CD14-positive monocyte (primary cell): ENCODE results near the gene TM4SF1. TPM values are rescaled to one million over a fixed set of nuclear protein-coding genes. Genes with fewer than 3 reads are reported as not detected.

ENCODE experiments used
- DNase-seq, 3 donors: peaks; one replicate each; pipeline ENCODE4 v3.0.0-alpha.2; 2011 to 2022
- H2AFZ ChIP-seq: 2 replicates; pipeline ENCODE4 v1.6.0; 2012; ENCODE audit warnings: mild to moderate bottlenecking, low read depth, low read length, inconsistent platforms; ENCODE audit not compliant: insufficient read depth, poor library complexity, severe bottlenecking
- H3K27ac ChIP-seq, 2 donors: 1 replicate in 1 of 2; 2 replicates in 1 of 2; pipeline ENCODE4 v1.5.1; 2012 to 2013; ENCODE audit warnings: low read length in 2 of 2, control low read depth in 1 of 2, inconsistent platforms in 1 of 2, low read depth in 1 of 2, mild to moderate bottlenecking in 1 of 2
- H3K27me3 ChIP-seq, 2 donors: one replicate each; pipeline versions ENCODE4 v1.6.0 to v1.6.1; 2011 to 2013; ENCODE audit warnings: low read length in 2 of 2; ENCODE audit not compliant: control insufficient read depth in 2 of 2, insufficient read depth in 2 of 2
- H3K36me3 ChIP-seq, 2 donors: replicated peaks in 1 of 2; 1 replicate in 1 of 2; 2 replicates in 1 of 2; pipeline versions ENCODE4 v1.5.1 to v1.6.1; 2012 to 2013; ENCODE audit warnings: low read length in 2 of 2, control low read depth in 1 of 2, inconsistent platforms in 1 of 2, mild to moderate bottlenecking in 1 of 2; ENCODE audit not compliant: insufficient read depth in 2 of 2, control insufficient read depth in 1 of 2
- H3K4me1 ChIP-seq, 2 donors: 1 replicate in 1 of 2; 2 replicates in 1 of 2; pipeline versions ENCODE4 v1.5.1 to v1.6.1; 2012 to 2013; ENCODE audit warnings: low read length in 2 of 2, control low read depth in 1 of 2, inconsistent platforms in 1 of 2, mild to moderate bottlenecking in 1 of 2, moderate library complexity in 1 of 2; ENCODE audit not compliant: insufficient read depth in 2 of 2, control insufficient read depth in 1 of 2
- H3K4me2 ChIP-seq: replicated peaks from 2 replicates; pipeline ENCODE3; 2012; ENCODE audit warnings: low read length, moderate library complexity, mild to moderate bottlenecking; ENCODE audit not compliant: poor library complexity, severe bottlenecking; ENCODE audit errors: extremely low read depth
- H3K4me3 ChIP-seq, 3 experiments: fragments of 200-600 bp in 1 of 3; sonication (generic) in 1 of 3; replicated peaks in 1 of 3; 1 replicate in 2 of 3; 2 replicates in 1 of 3; pipeline ENCODE4 v1.5.1; 2011 to 2013; ENCODE audit warnings: low read length in 3 of 3, mild to moderate bottlenecking in 3 of 3, control low read depth in 2 of 3, low read depth in 2 of 3, inconsistent platforms in 1 of 3, moderate library complexity in 1 of 3
- H3K79me2 ChIP-seq: 2 replicates; pipeline ENCODE4 v1.6.0; 2012; ENCODE audit warnings: mild to moderate bottlenecking, control low read depth, inconsistent platforms, low read length, moderate library complexity; ENCODE audit not compliant: insufficient read depth
- H3K9ac ChIP-seq: 2 replicates; pipeline ENCODE4 v1.6.0; 2017; ENCODE audit warnings: low read length, mild to moderate bottlenecking; ENCODE audit not compliant: insufficient read depth, poor library complexity, severe bottlenecking
- H3K9me3 ChIP-seq, 2 donors: replicated peaks in 1 of 2; 1 replicate in 1 of 2; 2 replicates in 1 of 2; pipeline versions ENCODE4 v1.5.1 to v1.6.1; 2012 to 2013; ENCODE audit warnings: low read length in 2 of 2, control low read depth in 1 of 2; ENCODE audit not compliant: control insufficient read depth in 1 of 2, insufficient read depth in 1 of 2
- H4K20me1 ChIP-seq: 2 replicates; pipeline ENCODE4 v1.6.0; 2012; ENCODE audit warnings: mild to moderate bottlenecking, low read length, control low read depth, moderate library complexity; ENCODE audit not compliant: insufficient read depth
- H3K27ac Mint-ChIP-seq, 7 donors: one replicate each; pipeline ENCODE4 v1.8.0; 2020; ENCODE audit warnings: mild to moderate bottlenecking in 7 of 7, mixed read lengths in 7 of 7, moderate library complexity in 6 of 7, inconsistent platforms in 2 of 7
- H3K27me3 Mint-ChIP-seq, 3 donors: one replicate each; pipeline ENCODE4 v1.8.0; 2021 to 2022; ENCODE audit warnings: low read depth in 3 of 3, mild to moderate bottlenecking in 3 of 3, mixed read lengths in 3 of 3, moderate library complexity in 3 of 3, inconsistent platforms in 1 of 3
- H3K36me3 Mint-ChIP-seq, 2 donors: one replicate each; pipeline ENCODE4 v1.8.0; 2020; ENCODE audit warnings: mixed read lengths in 2 of 2, inconsistent platforms in 1 of 2, mild to moderate bottlenecking in 1 of 2
- H3K4me1 Mint-ChIP-seq: one replicate; pipeline ENCODE4 v1.8.0; 2020; ENCODE audit warnings: mild to moderate bottlenecking, mixed read lengths
- H3K4me3 Mint-ChIP-seq, 2 donors: one replicate each; pipeline ENCODE4 v1.8.0; 2020; ENCODE audit warnings: mild to moderate bottlenecking in 2 of 2, mixed read lengths in 2 of 2, moderate library complexity in 1 of 2
- H3K9me3 Mint-ChIP-seq, 7 donors: one replicate each; pipeline ENCODE4 v1.8.0; 2020 to 2022; ENCODE audit warnings: mixed read lengths in 7 of 7, mild to moderate bottlenecking in 6 of 7, moderate library complexity in 6 of 7, inconsistent platforms in 2 of 7
- CTCF ChIP-seq: fragments of 200-600 bp; IDR thresholded peaks from one replicate; pipeline ENCODE4 v1.8.0; 2022; ENCODE audit warnings: antibody characterized with exemption, mild to moderate bottlenecking
- WGBS: methylation state at CpG from one replicate; pipeline ENCODE4 v1.1.5; 2013; ENCODE audit warnings: missing lambda C conversion rate; ENCODE audit not compliant: insufficient coverage; 5-methylcytosine and 5-hydroxymethylcytosine counted together
- intact Hi-C, 2 donors: fragments of 100-400 bp; cut with micrococcal nuclease; formaldehyde crosslinking; loops; one replicate each; pipeline versions ENCODE4 v1.15.0 to v1.15.1; 2023
- polyA plus RNA-seq, 3 donors: library from polyadenylated mRNA; depleted of rRNA in 1 of 3; unstranded in 2 of 3; stranded (reverse) in 1 of 3; fragments of 300-500 nt in 2 of 3; fragments of >200 nt in 1 of 3; fragmentation: Illumina TruSeq in 2 of 3; gene quantifications; 1 replicate in 2 of 3; 2 replicates in 1 of 3; pipeline ENCODE4 v1.2.3, GENCODE V29; 2012 to 2021

The TM4SF1 gene
- polyA plus RNA-seq, 3 donors = not detected

GRCh38 chr3:149321136-149321535 is 56.3 kb downstream of the TM4SF1 start:
- no peaks in the 10 kb centered on the region for H3K36me3 Mint-ChIP-seq
- no peaks in the 10 kb centered on the region for H3K79me2 ChIP-seq
- H2AFZ ChIP-seq = no peak overlapping the region
- H3K4me3 ChIP-seq = no peak overlapping the region
- no peak for TF ChIP-seq CTCF
- no peaks in the 10 kb centered on the region for H3K36me3 ChIP-seq
- H3K4me2 ChIP-seq = no peak overlapping the region
- H3K27ac ChIP-seq = no peak overlapping the region
- H3K4me3 Mint-ChIP-seq = no peak overlapping the region
- H3K4me1 ChIP-seq = no peaks in the 10 kb centered on the region
- no peak for DNase-seq
- no peaks in the 10 kb centered on the region for H3K27me3 ChIP-seq
- H3K9me3 Mint-ChIP-seq = peaks cover 0 to 3% (median 0%) of the 10 kb centered on the region in 7 donors
- no peak overlapping the region for H3K27ac Mint-ChIP-seq
- intact Hi-C loops = no loop called here
- peaks cover 0 to 3% (median 1%) of the 10 kb centered on the region in 3 donors for H3K27me3 Mint-ChIP-seq
- H4K20me1 ChIP-seq = no peaks in the 10 kb centered on the region
- no peaks in the 10 kb centered on the region for H3K4me1 Mint-ChIP-seq
- no peak overlapping the region for H3K9ac ChIP-seq
- H3K9me3 ChIP-seq = no peaks in the 10 kb centered on the region

GRCh38 chr3:149319750-149320149 is 57.7 kb downstream of the TM4SF1 start:
- intact Hi-C loops = no loop called here
- no peaks in the 10 kb centered on the region for H3K4me1 Mint-ChIP-seq
- H3K36me3 Mint-ChIP-seq = no peaks in the 10 kb centered on the region

More at GRCh38 chr3:149319750-149320149, 57.7 kb downstream of the TM4SF1 start:
- Histone ChIP-seq H3K4me3 (no peak overlapping the region), H3K4me2 (no peak overlapping the region), H3K9ac (no peak overlapping the region), H4K20me1 (no peaks in the 10 kb centered on the region), H3K79me2 (no peaks in the 10 kb centered on the region), H3K4me1 (no peaks in the 10 kb centered on the region), H3K36me3 (no peaks in the 10 kb centered on the region), H2AFZ (no peak overlapping the region), H3K9me3 (no peaks in the 10 kb centered on the region), H3K27ac (no peak overlapping the region), H3K27me3 (no peaks in the 10 kb centered on the region)
- DNase-seq = no peak
- TF ChIP-seq CTCF = no peak
- Mint-ChIP-seq H3K4me3 (no peak overlapping the region), H3K27ac (no peak overlapping the region), H3K27me3 (peaks cover 0 to 3% (median 1%) of the 10 kb centered on the region in 3 donors), H3K9me3 (peaks cover 0 to 3% (median 0%) of the 10 kb centered on the region in 7 donors)
- WGBS = 100% methylated on average over 2 of the region's 3 CpGs

Other genes starting within 250 kb of the TM4SF1 start
- 10 to 100 TPM; 20.8 to 35.8 (median 34.8) TPM for gene HPS3, start 248.0 kb downstream of the TM4SF1 start, polyA plus RNA-seq
- gene CP, start 155.8 kb downstream of the TM4SF1 start, polyA plus RNA-seq = under 1 TPM in 1 of 3 donors, not detected in 2; 0.04 TPM
- gene TM4SF18, start 44.0 kb downstream of the TM4SF1 start, polyA plus RNA-seq = not detected
- under 1 TPM in 1 of 3 donors, not detected in 2; 0.08 TPM for gene TM4SF4, start 97.0 kb upstream of the TM4SF1 start, polyA plus RNA-seq